Measurements from ENCODE around the gene SLC25A22.

- no peak for TF ChIP-seq POLR2A (IDR thresholded peaks at IDR 0.05)
- no peak for TF ChIP-seq CTCF (IDR thresholded peaks at IDR 0.05)
These were observed 5.3 kb upstream of the SLC25A22 start for GRCh38 chr11:803467-803742.
